HEK293 (cell line): ENCODE data around the gene UBA1.
A peak's percentile ranks its signal among the peaks of the same experiment; 100 is the strongest.

ENCODE experiments used
- GLI2 ChIP-seq: fragments of 450-650 bp; formaldehyde crosslinking; IDR thresholded peaks from 2 replicates; pipeline ENCODE4; 2017; ENCODE audit warnings: missing biosample characterization, missing genetic modification characterization, low read depth, borderline replicate concordance
- HOXD13 ChIP-seq: sonication (generic); formaldehyde crosslinking; IDR thresholded peaks from 2 replicates; pipeline ENCODE4 v1.8.0; 2022; ENCODE audit warnings: missing genetic modification reagents, borderline replicate concordance
- KLF8 ChIP-seq: fragments of 450-650 bp; formaldehyde crosslinking; IDR thresholded peaks from 2 replicates; pipeline ENCODE4 v1.5.1; 2016; ENCODE audit warnings: missing biosample characterization, missing genetic modification characterization
- SP2 ChIP-seq: fragments of 450-650 bp; formaldehyde crosslinking; IDR thresholded peaks from 2 replicates; pipeline ENCODE4 v1.5.1; 2016; ENCODE audit warnings: missing biosample characterization, missing genetic modification characterization
- TSHZ1 ChIP-seq: fragments of 450-650 bp; formaldehyde crosslinking; IDR thresholded peaks from 2 replicates; pipeline ENCODE4 v1.5.1; 2016; ENCODE audit warnings: missing biosample characterization, missing genetic modification characterization, borderline replicate concordance
- ZBTB1 ChIP-seq: fragments of 450-650 bp; formaldehyde crosslinking; IDR thresholded peaks from 2 replicates; pipeline ENCODE4 v1.5.1; 2016; ENCODE audit warnings: missing biosample characterization, missing genetic modification characterization
- ZBTB48 ChIP-seq: fragments of 450-650 bp; formaldehyde crosslinking; IDR thresholded peaks from 2 replicates; pipeline ENCODE4 v1.5.1; 2016; ENCODE audit warnings: missing biosample characterization, missing genetic modification characterization
- ZNF157 ChIP-seq: fragments of 450-650 bp; formaldehyde crosslinking; IDR thresholded peaks from 2 replicates; pipeline ENCODE4 v1.5.1; 2016; ENCODE audit warnings: missing biosample characterization, missing genetic modification characterization
- ZNF174 ChIP-seq: fragments of 450-650 bp; formaldehyde crosslinking; IDR thresholded peaks from 2 replicates; pipeline ENCODE4 v1.5.0; 2017; ENCODE audit warnings: missing biosample characterization, mild to moderate bottlenecking, missing genetic modification characterization
- ZNF239 ChIP-seq: fragments of 450-650 bp; formaldehyde crosslinking; IDR thresholded peaks from 2 replicates; pipeline ENCODE4 v1.5.1; 2016; ENCODE audit warnings: missing biosample characterization, missing genetic modification characterization
- ZNF274 ChIP-seq, 2 experiments: fragments of 200-500 bp in 1 of 2; fragments of 450-650 bp in 1 of 2; sonication (Bioruptor generic) in 1 of 2; formaldehyde crosslinking in 1 of 2; IDR thresholded peaks; 2 replicates each; pipeline versions ENCODE4 v1.5.1 to v1.6.1; 2014 to 2016; ENCODE audit warnings: borderline replicate concordance in 1 of 2, inconsistent platforms in 1 of 2, low read length in 1 of 2, missing biosample characterization in 1 of 2, missing genetic modification characterization in 1 of 2
- ZNF311 ChIP-seq: fragments of 450-650 bp; formaldehyde crosslinking; IDR thresholded peaks from 2 replicates; pipeline ENCODE4 v1.5.1; 2017; ENCODE audit warnings: missing biosample characterization, missing genetic modification characterization, borderline replicate concordance
- ZNF341 ChIP-seq: fragments of 450-650 bp; formaldehyde crosslinking; IDR thresholded peaks from 2 replicates; pipeline ENCODE4; 2016; ENCODE audit warnings: low read depth, missing biosample characterization, missing genetic modification characterization
- ZNF366 ChIP-seq: fragments of 450-650 bp; formaldehyde crosslinking; conservative IDR thresholded peaks from 2 replicates; pipeline ENCODE4 v1.5.1; 2016; ENCODE audit warnings: missing biosample characterization, missing genetic modification characterization
- ZNF391 ChIP-seq: fragments of 450-650 bp; formaldehyde crosslinking; IDR thresholded peaks from 2 replicates; pipeline ENCODE4 v1.5.1; 2016; ENCODE audit warnings: low read depth, missing biosample characterization, missing genetic modification characterization, borderline replicate concordance
- ZNF514 ChIP-seq: fragments of 450-650 bp; formaldehyde crosslinking; IDR thresholded peaks from 2 replicates; pipeline ENCODE4 v1.5.1; 2016; ENCODE audit warnings: missing biosample characterization, missing genetic modification characterization
- ZNF529 ChIP-seq: fragments of 450-650 bp; formaldehyde crosslinking; IDR thresholded peaks from 2 replicates; pipeline ENCODE4 v1.5.1; 2017; ENCODE audit warnings: missing genetic modification characterization, missing biosample characterization; ENCODE audit not compliant: insufficient replicate concordance
- ZNF629 ChIP-seq: fragments of 450-650 bp; formaldehyde crosslinking; IDR thresholded peaks from 2 replicates; pipeline ENCODE4 v1.5.1; 2017; ENCODE audit warnings: missing biosample characterization, missing genetic modification characterization
- ZNF658 ChIP-seq: fragments of 450-650 bp; formaldehyde crosslinking; IDR thresholded peaks from 2 replicates; pipeline ENCODE4; 2016; ENCODE audit warnings: missing biosample characterization, missing genetic modification characterization
- ZNF707 ChIP-seq: fragments of 450-650 bp; formaldehyde crosslinking; IDR thresholded peaks from 2 replicates; pipeline ENCODE4 v1.5.1; 2016; ENCODE audit warnings: missing biosample characterization, missing genetic modification characterization
- ZNF792 ChIP-seq: fragments of 450-650 bp; formaldehyde crosslinking; IDR thresholded peaks from 2 replicates; pipeline ENCODE4 v1.5.1; 2016; ENCODE audit warnings: missing biosample characterization, missing genetic modification characterization
- ZSCAN5A ChIP-seq: fragments of 450-650 bp; formaldehyde crosslinking; IDR thresholded peaks from 2 replicates; pipeline ENCODE4 v1.5.1; 2016; ENCODE audit warnings: missing biosample characterization, missing genetic modification characterization
- ZXDB ChIP-seq: fragments of 450-650 bp; formaldehyde crosslinking; IDR thresholded peaks from 2 replicates; pipeline ENCODE4 v1.5.1; 2016; ENCODE audit warnings: missing biosample characterization, missing genetic modification characterization
- TF ChIP-seq, protein P1 (sequence below): fragments of 450-650 bp; formaldehyde crosslinking; IDR thresholded peaks from 2 replicates; pipeline ENCODE4 v1.5.1; 2016; ENCODE audit warnings: missing biosample characterization, missing genetic modification characterization
- TF ChIP-seq, protein P2 (sequence below): sonication (generic); formaldehyde crosslinking; IDR thresholded peaks from 2 replicates; pipeline ENCODE4 v1.8.1; 2022; ENCODE audit warnings: mild to moderate bottlenecking, moderate library complexity, missing genetic modification reagents
- TF ChIP-seq, protein P3 (sequence below): fragments of 450-650 bp; formaldehyde crosslinking; IDR thresholded peaks from 2 replicates; pipeline ENCODE4 v1.5.1; 2017; ENCODE audit warnings: missing biosample characterization, mild to moderate bottlenecking, missing genetic modification characterization, moderate library complexity
- TF ChIP-seq, protein P4 (sequence below): fragments of 450-650 bp; formaldehyde crosslinking; IDR thresholded peaks from 2 replicates; pipeline ENCODE4 v1.5.1; 2016; ENCODE audit warnings: missing biosample characterization, missing genetic modification characterization

Gene UBA1

DNA sequence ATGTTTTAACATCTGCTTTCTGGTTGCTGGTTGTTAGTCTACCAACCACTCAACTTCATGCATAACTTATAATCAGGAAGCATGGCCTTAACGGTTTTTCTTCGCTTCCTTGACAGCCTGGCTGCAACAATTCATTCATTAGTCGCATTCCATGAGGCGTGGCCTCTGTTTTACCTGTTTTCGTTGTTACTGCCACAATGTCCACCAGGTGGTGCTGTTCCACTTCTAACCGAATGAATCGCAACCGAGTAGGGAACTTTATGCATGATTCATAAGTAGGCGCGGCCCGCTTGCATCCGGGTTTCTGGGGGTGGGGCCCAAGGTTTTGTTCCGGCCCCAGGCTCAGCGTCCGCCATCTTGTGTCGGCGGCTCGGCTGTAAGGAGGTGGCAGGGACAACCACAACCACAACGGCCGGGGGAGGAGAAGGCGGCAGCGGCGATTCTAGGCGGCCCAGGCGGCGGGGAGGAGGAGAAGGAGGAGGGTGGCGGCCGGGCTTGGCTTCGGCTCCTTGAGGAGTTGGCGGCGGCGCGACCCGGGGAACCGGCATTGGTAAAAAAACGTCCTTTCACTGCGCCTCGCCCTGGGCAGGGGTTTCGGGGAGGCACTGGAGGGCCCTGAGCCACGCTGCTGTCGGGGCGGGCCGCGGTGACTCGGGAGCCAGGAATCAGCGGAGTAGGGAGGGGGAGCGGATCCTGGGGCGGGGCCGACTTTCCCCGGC is at the start of gene UBA1 (continued):
- TF ChIP-seq, protein P1, sequence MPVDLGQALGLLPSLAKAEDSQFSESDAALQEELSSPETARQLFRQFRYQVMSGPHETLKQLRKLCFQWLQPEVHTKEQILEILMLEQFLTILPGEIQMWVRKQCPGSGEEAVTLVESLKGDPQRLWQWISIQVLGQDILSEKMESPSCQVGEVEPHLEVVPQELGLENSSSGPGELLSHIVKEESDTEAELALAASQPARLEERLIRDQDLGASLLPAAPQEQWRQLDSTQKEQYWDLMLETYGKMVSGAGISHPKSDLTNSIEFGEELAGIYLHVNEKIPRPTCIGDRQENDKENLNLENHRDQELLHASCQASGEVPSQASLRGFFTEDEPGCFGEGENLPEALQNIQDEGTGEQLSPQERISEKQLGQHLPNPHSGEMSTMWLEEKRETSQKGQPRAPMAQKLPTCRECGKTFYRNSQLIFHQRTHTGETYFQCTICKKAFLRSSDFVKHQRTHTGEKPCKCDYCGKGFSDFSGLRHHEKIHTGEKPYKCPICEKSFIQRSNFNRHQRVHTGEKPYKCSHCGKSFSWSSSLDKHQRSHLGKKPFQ = no peak
- TF ChIP-seq, protein P2, sequence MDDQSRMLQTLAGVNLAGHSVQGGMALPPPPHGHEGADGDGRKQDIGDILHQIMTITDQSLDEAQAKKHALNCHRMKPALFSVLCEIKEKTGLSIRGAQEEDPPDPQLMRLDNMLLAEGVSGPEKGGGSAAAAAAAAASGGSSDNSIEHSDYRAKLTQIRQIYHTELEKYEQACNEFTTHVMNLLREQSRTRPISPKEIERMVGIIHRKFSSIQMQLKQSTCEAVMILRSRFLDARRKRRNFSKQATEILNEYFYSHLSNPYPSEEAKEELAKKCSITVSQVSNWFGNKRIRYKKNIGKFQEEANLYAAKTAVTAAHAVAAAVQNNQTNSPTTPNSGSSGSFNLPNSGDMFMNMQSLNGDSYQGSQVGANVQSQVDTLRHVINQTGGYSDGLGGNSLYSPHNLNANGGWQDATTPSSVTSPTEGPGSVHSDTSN (CRISPR knock-in tag) = no peak
- TF ChIP-seq ZXDB (peak; percentile 91), ZNF311 (tag by site-specific recombination) (no peak), ZNF274 (IDR thresholded peaks at IDR 0.05; ENCODE audit: low read length) (no peak), ZNF274 (tag by site-specific recombination; IDR thresholded peaks at IDR 0.05; ENCODE audit: borderline replicate concordance) (no peak), SP2 (peak; percentile 59), ZNF341 (tag by site-specific recombination) (peak; percentile 80), ZNF174 (tag by site-specific recombination) (no peak), ZSCAN5A (peak; percentile 86; the same call in 1 of the 2 replicates), HOXD13 (CRISPR knock-in tag) (no peak), ZBTB1 (tag by site-specific recombination) (peak; percentile 52; the same call in 1 of the 2 replicates), ZNF239 (tag by site-specific recombination) (no peak), ZNF366 (tag by site-specific recombination) (no peak), ZNF629 (tag by site-specific recombination) (peak; percentile 56), ZBTB48 (tag by site-specific recombination) (peak; percentile 62), ZNF157 (tag by site-specific recombination) (no peak), GLI2 (tag by site-specific recombination) (no peak), ZNF792 (tag by site-specific recombination) (no peak), TSHZ1 (tag by site-specific recombination) (no peak), ZNF707 (tag by site-specific recombination) (no peak), KLF8 (tag by site-specific recombination) (peak; percentile 92), ZNF391 (no peak), ZNF658 (no peak), ZNF529 (tag by site-specific recombination) (no peak), ZNF514 (tag by site-specific recombination) (no peak)
- TF ChIP-seq, protein P3, sequence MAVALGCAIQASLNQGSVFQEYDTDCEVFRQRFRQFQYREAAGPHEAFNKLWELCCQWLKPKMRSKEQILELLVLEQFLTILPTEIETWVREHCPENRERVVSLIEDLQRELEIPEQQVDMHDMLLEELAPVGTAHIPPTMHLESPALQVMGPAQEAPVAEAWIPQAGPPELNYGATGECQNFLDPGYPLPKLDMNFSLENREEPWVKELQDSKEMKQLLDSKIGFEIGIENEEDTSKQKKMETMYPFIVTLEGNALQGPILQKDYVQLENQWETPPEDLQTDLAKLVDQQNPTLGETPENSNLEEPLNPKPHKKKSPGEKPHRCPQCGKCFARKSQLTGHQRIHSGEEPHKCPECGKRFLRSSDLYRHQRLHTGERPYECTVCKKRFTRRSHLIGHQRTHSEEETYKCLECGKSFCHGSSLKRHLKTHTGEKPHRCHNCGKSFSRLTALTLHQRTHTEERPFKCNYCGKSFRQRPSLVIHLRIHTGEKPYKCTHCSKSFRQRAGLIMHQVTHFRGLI (tag by site-specific recombination) = no peak
- TF ChIP-seq, protein P4, sequence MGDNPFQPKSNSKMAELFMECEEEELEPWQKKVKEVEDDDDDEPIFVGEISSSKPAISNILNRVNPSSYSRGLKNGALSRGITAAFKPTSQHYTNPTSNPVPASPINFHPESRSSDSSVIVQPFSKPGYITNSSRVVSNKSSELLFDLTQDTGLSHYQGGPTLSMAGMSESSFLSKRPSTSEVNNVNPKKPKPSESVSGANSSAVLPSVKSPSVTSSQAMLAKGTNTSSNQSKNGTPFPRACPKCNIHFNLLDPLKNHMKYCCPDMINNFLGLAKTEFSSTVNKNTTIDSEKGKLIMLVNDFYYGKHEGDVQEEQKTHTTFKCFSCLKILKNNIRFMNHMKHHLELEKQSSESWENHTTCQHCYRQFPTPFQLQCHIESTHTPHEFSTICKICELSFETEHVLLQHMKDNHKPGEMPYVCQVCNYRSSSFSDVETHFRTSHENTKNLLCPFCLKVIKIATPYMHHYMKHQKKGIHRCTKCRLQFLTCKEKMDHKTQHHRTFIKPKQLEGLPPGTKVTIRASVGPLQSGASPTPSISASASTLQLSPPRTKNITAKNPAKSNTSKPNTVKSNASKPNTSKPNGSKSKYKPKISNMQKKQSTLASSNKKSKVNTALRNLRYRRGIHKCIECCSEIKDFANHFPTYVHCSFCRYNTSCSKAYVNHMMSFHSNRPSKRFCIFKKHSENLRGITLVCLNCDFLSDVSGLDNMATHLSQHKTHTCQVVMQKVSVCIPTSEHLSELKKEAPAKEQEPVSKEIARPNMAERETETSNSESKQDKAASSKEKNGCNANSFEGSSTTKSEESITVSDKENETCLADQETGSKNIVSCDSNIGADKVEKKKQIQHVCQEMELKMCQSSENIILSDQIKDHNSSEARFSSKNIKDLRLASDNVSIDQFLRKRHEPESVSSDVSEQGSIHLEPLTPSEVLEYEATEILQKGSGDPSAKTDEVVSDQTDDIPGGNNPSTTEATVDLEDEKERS (tag by site-specific recombination) = no peak
